CD4-positive, alpha-beta T cell (primary cell): ENCODE results near the gene SPATA17. TPM values are rescaled to one million over a fixed set of nuclear protein-coding genes. Genes with fewer than 3 reads are reported as not detected.
"Not testable (repeated sequence)": the region's sequence is repeated elsewhere in the genome, so short reads cannot be mapped to it uniquely, and the experiment has no call there.

Source experiments
- ATAC-seq: fragments of 200-7000 bp; cut with Tn5 transposase; one replicate; pipeline ENCODE4 v1.10.0; 2022; ENCODE audit warnings: mild to moderate bottlenecking; ENCODE audit not compliant: poor library complexity
- CTCF ChIA-PET: fragments of 350-600 bp; sonication (Branson Sonifier 250); formaldehyde crosslinking; loops from one replicate; lab custom pipeline; 2021; ENCODE audit warnings: antibody characterized with exemption, inconsistent platforms; lab: Charles Lee
- POLR2A ChIA-PET: fragments of 350-600 bp; sonication (Branson Sonifier 250); formaldehyde crosslinking; loops from one replicate; lab custom pipeline; 2021; ENCODE audit warnings: antibody characterized with exemption, inconsistent platforms; lab: Charles Lee
- DNase-seq, 14 experiments: peaks; one replicate each; pipeline ENCODE4 v3.0.0-alpha.2; 2013 to 2020; ENCODE audit warnings: mixed read lengths in 2 of 14
- H3K27ac ChIP-seq, 2 donors: one replicate each; pipeline versions ENCODE4 v1.5.1 to v1.7.0; 2013; ENCODE audit warnings: low read length in 2 of 2, low read depth in 1 of 2, mild to moderate bottlenecking in 1 of 2
- H3K27me3 ChIP-seq, 2 experiments: 1 replicate in 1 of 2; 2 replicates in 1 of 2; pipeline versions ENCODE4 v1.6.1 to v1.7.0; 2013; ENCODE audit warnings: low read length in 2 of 2, control low read depth in 1 of 2, mild to moderate bottlenecking in 1 of 2, moderate library complexity in 1 of 2; ENCODE audit not compliant: insufficient read depth in 2 of 2, control insufficient read depth in 1 of 2
- H3K36me3 ChIP-seq: one replicate; pipeline ENCODE4 v1.6.1; 2013; ENCODE audit warnings: low read length, control low read depth; ENCODE audit not compliant: insufficient read depth
- H3K4me1 ChIP-seq: one replicate; pipeline ENCODE4 v1.6.1; 2013; ENCODE audit warnings: low read length, control low read depth; ENCODE audit not compliant: insufficient read depth
- H3K4me3 ChIP-seq: one replicate; pipeline ENCODE4 v1.5.1; 2013; ENCODE audit warnings: mild to moderate bottlenecking, low read length, moderate library complexity
- H3K9me3 ChIP-seq, 2 experiments: 1 replicate in 1 of 2; 2 replicates in 1 of 2; pipeline versions ENCODE4 v1.6.1 to v1.7.0; 2013; ENCODE audit warnings: low read length in 2 of 2, mild to moderate bottlenecking in 2 of 2, control low read depth in 1 of 2, moderate library complexity in 1 of 2; ENCODE audit not compliant: control insufficient read depth in 1 of 2, insufficient read depth in 1 of 2
- H3K27ac Mint-ChIP-seq: one replicate; pipeline ENCODE4 v1.8.0; 2020; ENCODE audit warnings: mixed read lengths
- H3K27me3 Mint-ChIP-seq: one replicate; pipeline ENCODE4 v1.8.0; 2021; ENCODE audit warnings: mixed read lengths
- H3K36me3 Mint-ChIP-seq: one replicate; pipeline ENCODE4 v1.8.0; 2021; ENCODE audit warnings: low read depth, mixed read lengths
- H3K4me1 Mint-ChIP-seq: one replicate; pipeline ENCODE4 v1.8.0; 2021; ENCODE audit warnings: low read depth, mixed read lengths
- H3K4me3 Mint-ChIP-seq: one replicate; pipeline ENCODE4 v1.8.0; 2020; ENCODE audit warnings: mild to moderate bottlenecking, mixed read lengths
- H3K9me3 Mint-ChIP-seq: one replicate; pipeline ENCODE4 v1.8.0; 2020; ENCODE audit warnings: mixed read lengths
- CTCF ChIP-seq: fragments of 200-600 bp; IDR thresholded peaks from one replicate; pipeline ENCODE4 v1.8.0; 2022; ENCODE audit warnings: antibody characterized with exemption, mild to moderate bottlenecking
- intact Hi-C, 2 experiments: fragments of 100-400 bp; cut with DNase I in 1 of 2; cut with micrococcal nuclease in 1 of 2; formaldehyde crosslinking; loops; one replicate each; pipeline versions ENCODE4 v1.15.1 to v1.9.0; 2023 to 2025; cut with DNase I, micrococcal nuclease
- total RNA-seq, 174 experiments: library from RNA in 2 of 174; stranded (reverse) in 2 of 174; gene quantifications; one replicate each; pipeline ENCODE4 v1.2.3 and lab custom pipeline; 2021 to 2026

The SPATA17 gene
- total RNA-seq, 2 experiments from 2014 or later: not detected

GRCh38 chr1:217674028-217674729 is 43.0 kb downstream of the SPATA17 start:
- CTCF ChIA-PET: no interaction called here
- peaks cover 0 to 5% of the 10 kb centered on the region in 2 experiments for H3K27me3 ChIP-seq
- no peaks in the 10 kb centered on the region for H3K4me1 Mint-ChIP-seq
- peaks cover 15% of the 10 kb centered on the region for H3K27me3 Mint-ChIP-seq
- POLR2A ChIA-PET: no interaction called here
- H3K27ac Mint-ChIP-seq: no peak overlapping the region
- no peaks in the 10 kb centered on the region for H3K9me3 Mint-ChIP-seq
- H3K9me3 ChIP-seq: no peaks in the 10 kb centered on the region
- no peak overlapping the region for H3K27ac ChIP-seq
- H3K36me3 Mint-ChIP-seq: no peaks in the 10 kb centered on the region
- no peak for TF ChIP-seq CTCF
- H3K4me3 Mint-ChIP-seq: no peak overlapping the region
- no peak overlapping the region for H3K4me3 ChIP-seq
- intact Hi-C loops: no loop called here
- no peaks in the 10 kb centered on the region for H3K4me1 ChIP-seq
- no peaks in the 10 kb centered on the region for H3K36me3 ChIP-seq
- ATAC-seq (no peak), DNase-seq (no peak)

GRCh38 chr1:217681806-217682205 is 50.7 kb downstream of the SPATA17 start:
- ATAC-seq: no peak

GRCh38 chr1:217687511-217687910 is 56.4 kb downstream of the SPATA17 start:
- Mint-ChIP-seq H3K27me3 (no peaks in the 10 kb centered on the region), H3K9me3 (no peaks in the 10 kb centered on the region), H3K27ac (no peak overlapping the region), H3K4me3 (no peak overlapping the region), H3K4me1 (no peaks in the 10 kb centered on the region), H3K36me3 (no peaks in the 10 kb centered on the region)
- no peak overlapping the region for H3K4me3 ChIP-seq
- H3K9me3 ChIP-seq: no peaks in the 10 kb centered on the region
- ChIA-PET POLR2A (no interaction called here), CTCF (interaction anchor here (0.6 kb wide), 1 partner anchor 1235 kb away, joined by 4 read pairs; no protein-coding TSS in a partner anchor)
- no peak overlapping the region for H3K27ac ChIP-seq
- no peaks in the 10 kb centered on the region for H3K36me3 ChIP-seq
- DNase-seq (no peak), ATAC-seq (no peak)
- no peaks in the 10 kb centered on the region for H3K4me1 ChIP-seq
- no peaks in the 10 kb centered on the region for H3K27me3 ChIP-seq
- no peak for TF ChIP-seq CTCF
- intact Hi-C loops: no loop called here

More at GRCh38 chr1:217681806-217682205, 50.7 kb downstream of the SPATA17 start:
- Mint-ChIP-seq H3K9me3 (no peaks in the 10 kb centered on the region), H3K36me3 (no peaks in the 10 kb centered on the region), H3K27me3 (no peaks in the 10 kb centered on the region), H3K27ac (no peak overlapping the region), H3K4me1 (no peaks in the 10 kb centered on the region), H3K4me3 (no peak overlapping the region)
- Histone ChIP-seq H3K9me3 (no peaks in the 10 kb centered on the region), H3K4me3 (no peak overlapping the region), H3K36me3 (no peaks in the 10 kb centered on the region), H3K27me3 (no peaks in the 10 kb centered on the region), H3K4me1 (no peaks in the 10 kb centered on the region), H3K27ac (no peak overlapping the region)
- ChIA-PET CTCF (no interaction called here), POLR2A (no interaction called here)
- intact Hi-C loops: no loop called here
- no peak for TF ChIP-seq CTCF
- no peak for DNase-seq

GRCh38 chr1:217696140-217696539 is 65.0 kb downstream of the SPATA17 start:
- not testable (repeated sequence) for H3K9me3 Mint-ChIP-seq

More at GRCh38 chr1:217696140-217696539, 65.0 kb downstream of the SPATA17 start:
- H3K36me3 Mint-ChIP-seq, H3K4me3 Mint-ChIP-seq, H3K27me3 ChIP-seq, DNase-seq, H3K36me3 ChIP-seq, H3K9me3 ChIP-seq, H3K4me3 ChIP-seq, H3K4me1 Mint-ChIP-seq, CTCF ChIA-PET, H3K27me3 Mint-ChIP-seq, intact Hi-C loops, H3K27ac ChIP-seq, POLR2A ChIA-PET, H3K27ac Mint-ChIP-seq, H3K4me1 ChIP-seq, ATAC-seq: not testable (repeated sequence)
